H9 (cell line): ENCODE measurements around the gene CALHM6. TPM values are rescaled to one million over a fixed set of nuclear protein-coding genes. Genes with fewer than 3 reads are reported as not detected.

Source experiments
- DNase-seq: peaks from one replicate; pipeline ENCODE4 v3.0.0-alpha.2; 2017
- H2AFZ ChIP-seq: one replicate; pipeline ENCODE4 v1.6.1; 2013; ENCODE audit warnings: mild to moderate bottlenecking, low read length, control low read depth, moderate library complexity
- H2AK5ac ChIP-seq: 2 replicates; pipeline ENCODE4 v1.6.1; 2013; ENCODE audit warnings: low read length, control low read depth, mixed read lengths; ENCODE audit not compliant: insufficient read length
- H2BK120ac ChIP-seq: one replicate; pipeline ENCODE4 v1.6.1; 2013; ENCODE audit warnings: low read depth, mild to moderate bottlenecking, low read length, control low read depth, inconsistent platforms; ENCODE audit not compliant: poor library complexity, severe bottlenecking
- H2BK12ac ChIP-seq: 2 replicates; pipeline ENCODE4 v1.6.1; 2013; ENCODE audit warnings: low read length, control low read depth, mixed read lengths, low read depth; ENCODE audit not compliant: insufficient read length
- H2BK15ac ChIP-seq: 2 replicates; pipeline ENCODE4 v1.6.1; 2013; ENCODE audit warnings: low read depth, low read length, control low read depth
- H2BK20ac ChIP-seq: one replicate; pipeline ENCODE4 v1.6.1; 2013; ENCODE audit warnings: low read depth, mild to moderate bottlenecking, low read length, control low read depth, inconsistent platforms; ENCODE audit not compliant: poor library complexity, severe bottlenecking
- H2BK5ac ChIP-seq: 2 replicates; pipeline ENCODE4 v1.6.1; 2013; ENCODE audit warnings: low read length, control low read depth, mixed read lengths; ENCODE audit not compliant: insufficient read length
- H3K14ac ChIP-seq: 2 replicates; pipeline ENCODE4 v1.6.1; 2013; ENCODE audit warnings: low read length, control low read depth; ENCODE audit not compliant: insufficient read depth
- H3K18ac ChIP-seq: 2 replicates; pipeline ENCODE4 v1.6.1; 2013; ENCODE audit warnings: low read depth, mild to moderate bottlenecking, mixed read lengths, low read length, control low read depth; ENCODE audit not compliant: insufficient read length
- H3K23ac ChIP-seq: 2 replicates; pipeline ENCODE4 v1.6.1; 2013; ENCODE audit warnings: low read length, control low read depth, mixed read lengths, low read depth; ENCODE audit not compliant: insufficient read length
- H3K23me2 ChIP-seq: 2 replicates; pipeline ENCODE4 v1.6.1; 2013; ENCODE audit warnings: low read depth, mild to moderate bottlenecking, mixed read lengths, low read length, control low read depth; ENCODE audit not compliant: insufficient read length, poor library complexity, severe bottlenecking
- H3K27ac ChIP-seq: 2 replicates; pipeline ENCODE4 v1.5.1; 2013; ENCODE audit warnings: low read length, control low read depth, mixed read lengths, low read depth; ENCODE audit not compliant: insufficient read length
- H3K27me3 ChIP-seq: 2 replicates; pipeline ENCODE4 v1.6.1; 2013; ENCODE audit warnings: low read length, control low read depth, inconsistent platforms; ENCODE audit not compliant: insufficient read depth
- H3K4ac ChIP-seq: 2 replicates; pipeline ENCODE4 v1.6.1; 2013; ENCODE audit warnings: low read depth, mild to moderate bottlenecking, control low read depth, inconsistent platforms, low read length, moderate library complexity
- H3K4me1 ChIP-seq: 2 replicates; pipeline ENCODE4 v1.6.1; 2013; ENCODE audit warnings: low read length, control low read depth, inconsistent platforms; ENCODE audit not compliant: insufficient read depth
- H3K4me2 ChIP-seq: 2 replicates; pipeline ENCODE4 v1.6.1; 2013; ENCODE audit warnings: low read length, control low read depth, mixed read lengths; ENCODE audit not compliant: insufficient read length, insufficient read depth
- H3K56ac ChIP-seq: 2 replicates; pipeline ENCODE4 v1.6.1; 2013; ENCODE audit warnings: low read depth, mild to moderate bottlenecking, mixed read lengths, low read length, control low read depth; ENCODE audit not compliant: insufficient read length
- H3K79me1 ChIP-seq: 2 replicates; pipeline ENCODE4 v1.6.1; 2013; ENCODE audit warnings: low read depth, mild to moderate bottlenecking, moderate library complexity, low read length, control low read depth, inconsistent platforms; ENCODE audit not compliant: insufficient read depth, poor library complexity, severe bottlenecking
- H3K79me2 ChIP-seq: 2 replicates; pipeline ENCODE4 v1.6.1; 2013; ENCODE audit warnings: low read length, control low read depth, inconsistent platforms; ENCODE audit not compliant: insufficient read depth
- H3K9ac ChIP-seq: 2 replicates; pipeline ENCODE4 v1.6.1; 2013; ENCODE audit warnings: low read length, control low read depth, mixed read lengths; ENCODE audit not compliant: insufficient read length; ENCODE audit errors: extremely low read depth
- H3K9me3 ChIP-seq: one replicate; pipeline ENCODE4 v1.6.1; 2013; ENCODE audit warnings: low read depth, low read length, inconsistent platforms; ENCODE audit not compliant: control insufficient read depth
- H3T11ph ChIP-seq: one replicate; pipeline ENCODE4 v1.6.1; 2013; ENCODE audit warnings: mild to moderate bottlenecking, low read length, control low read depth, inconsistent platforms
- H4K20me1 ChIP-seq: one replicate; pipeline ENCODE4 v1.6.1; 2013; ENCODE audit not compliant: control insufficient read depth, insufficient read length, insufficient read depth
- H4K5ac ChIP-seq: 2 replicates; pipeline ENCODE4 v1.6.1; 2013; ENCODE audit warnings: low read depth, mild to moderate bottlenecking, mixed read lengths, low read length, control low read depth; ENCODE audit not compliant: insufficient read length
- H4K8ac ChIP-seq: replicated peaks from 2 replicates; pipeline ENCODE4 v1.6.1; 2013; ENCODE audit warnings: low read length, control low read depth, mixed read lengths, low read depth; ENCODE audit not compliant: insufficient read length
- H4K91ac ChIP-seq: 2 replicates; pipeline ENCODE4 v1.6.1; 2013; ENCODE audit warnings: low read depth, mild to moderate bottlenecking, moderate library complexity, mixed read lengths, low read length, control low read depth; ENCODE audit not compliant: insufficient read length
- H3K27ac Mint-ChIP-seq, 3 experiments: 2 replicates in 2 of 3; 3 replicates in 1 of 3; pipeline ENCODE4 v1.8.0; 2020 to 2021; ENCODE audit warnings: mixed read lengths in 3 of 3, mild to moderate bottlenecking in 1 of 3, moderate library complexity in 1 of 3
- H3K27me3 Mint-ChIP-seq: 2 replicates; pipeline ENCODE4 v1.8.0; 2021; ENCODE audit warnings: low read depth, mild to moderate bottlenecking, moderate library complexity, mixed read lengths
- H3K36me3 Mint-ChIP-seq, 3 experiments: 2 replicates in 2 of 3; 3 replicates in 1 of 3; pipeline ENCODE4 v1.8.0; 2020 to 2021; ENCODE audit warnings: low read depth in 3 of 3, mixed read lengths in 3 of 3; ENCODE audit not compliant: insufficient read depth in 1 of 3
- H3K4me1 Mint-ChIP-seq, 2 experiments: 2 replicates each; pipeline ENCODE4 v1.8.0; 2020; ENCODE audit warnings: mixed read lengths in 2 of 2
- H3K4me3 Mint-ChIP-seq, 2 experiments: 2 replicates in 1 of 2; 3 replicates in 1 of 2; pipeline ENCODE4 v1.8.0; 2020 to 2021; ENCODE audit warnings: mild to moderate bottlenecking in 2 of 2, mixed read lengths in 2 of 2, moderate library complexity in 1 of 2
- H3K9me3 Mint-ChIP-seq, 2 experiments: 2 replicates in 1 of 2; 3 replicates in 1 of 2; pipeline ENCODE4 v1.8.0; 2020; ENCODE audit warnings: mild to moderate bottlenecking in 2 of 2, mixed read lengths in 2 of 2, moderate library complexity in 1 of 2
- CTCF ChIP-seq: fragments of 200-600 bp; sonication (generic); conservative IDR thresholded peaks from 3 replicates; pipeline ENCODE4 v1.8.0; 2021; ENCODE audit warnings: antibody characterized with exemption, mild to moderate bottlenecking
- WGBS: extraction: QIAGEN DNeasy Blood & Tissue Kit; methylation state at CpG from one replicate; pipeline ENCODE4 v1.1.7; 2013; ENCODE audit warnings: missing lambda C conversion rate, low lambda C conversion rate, mixed read lengths; ENCODE audit not compliant: insufficient read length; ENCODE audit errors: extremely low coverage; 5-methylcytosine and 5-hydroxymethylcytosine counted together
- total RNA-seq: library from RNA; stranded (reverse); gene quantifications from 2 replicates; pipeline ENCODE4 v1.2.1, GENCODE V29; 2021

Gene CALHM6
- total RNA-seq, 1 experiment from 2014 or later, result 0.44 TPM

GRCh38 chr6:116444092-116444491 lies 17.1 kb upstream of the CALHM6 start:
- Histone ChIP-seq H3K4me2 (no peak overlapping the region), H3K27me3 (no peaks in the 10 kb centered on the region), H4K8ac (no peak overlapping the region), H3T11ph (no peak overlapping the region), H3K18ac (no peak overlapping the region), H3K9me3 (no peaks in the 10 kb centered on the region), H2AK5ac (no peak overlapping the region), H4K91ac (no peak overlapping the region), H2BK5ac (no peak overlapping the region), H2AFZ (no peak overlapping the region), H3K9ac (no peak overlapping the region), H3K23me2 (no peaks in the 10 kb centered on the region), H2BK12ac (no peak overlapping the region), H3K14ac (no peak overlapping the region), H4K5ac (no peak overlapping the region), H2BK120ac (no peak overlapping the region), H3K4me1 (no peaks in the 10 kb centered on the region), H3K79me2 (no peaks in the 10 kb centered on the region), H3K23ac (no peak overlapping the region), H3K27ac (no peak overlapping the region), H4K20me1 (no peaks in the 10 kb centered on the region), H3K79me1 (no peaks in the 10 kb centered on the region), H3K4ac (no peak overlapping the region), H3K56ac (no peak overlapping the region), H2BK20ac (no peak overlapping the region), H2BK15ac (no peak overlapping the region)
- H3K4me3 Mint-ChIP-seq, result no peak overlapping the region
- WGBS, result no CpG with 5 or more reads among the region's 3 CpGs
- H3K4me1 Mint-ChIP-seq, result peaks cover 19 to 24% of the 10 kb centered on the region in 2 experiments
- DNase-seq, result no peak
- TF ChIP-seq CTCF, result peak; percentile 64
- no peak overlapping the region for H3K27ac Mint-ChIP-seq
- no peaks in the 10 kb centered on the region for H3K9me3 Mint-ChIP-seq
- no peaks in the 10 kb centered on the region for H3K36me3 Mint-ChIP-seq
- no peaks in the 10 kb centered on the region for H3K27me3 Mint-ChIP-seq
